HG03469 (cell line): ENCODE data around the gene RAVER1.
"Not testable (repeated sequence)": the region's sequence is repeated elsewhere in the genome, so short reads cannot be mapped to it uniquely, and the experiment has no call there.

ENCODE experiments used
- ATAC-seq: cut with Tn5 transposase; IDR thresholded peaks from one replicate; pipeline ENCODE4 v1.9.1; 2021; ENCODE audit warnings: mild to moderate bottlenecking, moderate library complexity, moderate number of reproducible peaks; ENCODE audit not compliant: unreplicated experiment

RAVER1 gene

GRCh38 chr19:10291554-10292205 is 41.6 kb downstream of the RAVER1 start:
- ATAC-seq, result no peak

DNA sequence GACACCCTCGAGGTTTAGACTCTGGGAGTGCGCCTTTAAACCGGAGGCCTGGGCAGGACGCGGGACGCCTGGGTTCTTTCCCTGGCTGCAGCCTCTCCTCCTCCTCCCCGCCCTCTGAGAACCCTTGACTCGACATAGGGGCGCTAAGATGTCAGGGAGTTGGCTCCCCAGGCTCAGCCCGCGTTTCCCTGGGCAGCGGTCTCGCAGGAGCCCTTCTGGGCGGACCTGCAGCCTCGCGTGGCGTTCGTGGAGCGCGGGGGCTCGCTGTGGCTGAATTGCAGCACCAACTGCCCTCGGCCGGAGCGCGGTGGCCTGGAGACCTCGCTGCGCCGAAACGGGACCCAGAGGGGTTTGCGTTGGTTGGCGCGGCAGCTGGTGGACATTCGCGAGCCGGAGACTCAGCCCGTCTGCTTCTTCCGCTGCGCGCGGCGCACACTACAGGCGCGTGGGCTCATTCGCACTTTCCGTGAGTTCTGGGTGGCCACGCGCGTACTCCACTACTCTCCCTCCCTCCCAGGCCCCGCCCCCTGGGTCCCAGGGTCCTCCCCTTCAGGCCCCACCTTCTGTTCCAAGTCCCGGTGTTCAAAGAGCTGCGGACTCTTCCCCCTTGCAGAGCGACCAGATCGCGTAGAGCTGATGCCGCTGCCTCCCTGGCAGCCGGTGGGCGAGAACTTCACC is 42.3 kb downstream of the RAVER1 start:
- ATAC-seq, result no peak

- ATAC-seq, result no peak
Measured at GRCh38 chr19:10290357-10290875, 42.9 kb downstream of the RAVER1 start.

GRCh38 chr19:10289836-10290356 is 43.4 kb downstream of the RAVER1 start, which contains the start of gene ICAM5:
ICAM5 (plus strand) TSS chr19:10289952; CDS start chr19:10290044, 92 bp downstream.
- no peak for ATAC-seq

DNA sequence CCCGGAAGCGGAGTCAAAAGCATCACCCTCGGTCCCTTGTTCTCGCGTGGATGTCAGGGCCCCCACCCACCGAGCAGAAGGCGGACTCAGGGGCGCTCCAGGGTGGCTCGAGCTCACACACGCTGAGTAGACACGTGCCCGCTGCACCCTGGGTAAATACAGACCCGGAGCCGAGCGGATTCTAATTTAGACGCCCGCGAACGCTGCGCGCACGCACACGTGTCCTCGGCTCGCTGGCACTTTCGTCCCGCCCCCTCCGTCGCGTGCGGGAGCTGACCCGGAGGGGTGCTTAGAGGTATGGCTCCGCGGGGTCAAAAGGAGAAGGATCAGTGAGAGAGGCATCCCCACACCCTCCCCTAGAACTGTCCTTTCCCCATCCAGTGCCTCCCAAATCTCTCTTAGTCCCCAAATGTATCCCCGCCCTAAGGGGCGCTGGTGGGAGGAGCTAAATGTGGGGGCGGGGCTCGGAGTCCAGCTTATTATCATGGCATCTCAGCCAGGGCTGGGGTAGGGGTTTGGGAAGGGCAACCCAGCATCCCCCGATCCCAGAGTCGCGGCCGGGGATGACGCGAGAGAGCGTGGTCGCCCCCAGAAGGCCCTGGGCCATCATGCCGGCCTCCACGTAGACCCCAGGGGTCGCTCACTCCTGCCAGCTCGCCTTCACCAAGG is 44.0 kb downstream of the RAVER1 start:
- no peak for ATAC-seq

DNA sequence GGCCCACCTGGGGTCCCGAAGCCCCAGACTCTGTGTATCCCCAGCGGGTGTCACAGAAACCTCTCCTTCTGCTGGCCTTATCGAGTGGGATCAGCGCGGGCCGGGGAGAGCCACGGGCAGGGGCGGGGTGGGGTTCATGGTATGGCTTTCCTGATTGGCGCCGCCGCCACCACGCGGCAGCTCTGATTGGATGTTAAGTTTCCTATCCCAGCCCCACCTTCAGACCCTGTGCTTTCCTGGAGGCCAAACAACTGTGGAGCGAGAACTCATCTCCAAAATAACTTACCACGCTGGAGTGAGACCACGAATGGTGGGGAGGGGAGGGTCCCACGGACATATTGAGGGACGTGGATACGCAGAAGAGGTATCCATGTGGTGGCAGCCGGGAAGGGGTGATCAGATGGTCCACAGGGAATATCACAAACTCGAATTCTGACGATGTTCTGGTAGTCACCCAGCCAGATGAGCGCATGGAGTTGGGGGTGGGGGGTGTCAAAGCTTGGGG is 44.6 kb downstream of the RAVER1 start:
- ATAC-seq, result no peak

DNA sequence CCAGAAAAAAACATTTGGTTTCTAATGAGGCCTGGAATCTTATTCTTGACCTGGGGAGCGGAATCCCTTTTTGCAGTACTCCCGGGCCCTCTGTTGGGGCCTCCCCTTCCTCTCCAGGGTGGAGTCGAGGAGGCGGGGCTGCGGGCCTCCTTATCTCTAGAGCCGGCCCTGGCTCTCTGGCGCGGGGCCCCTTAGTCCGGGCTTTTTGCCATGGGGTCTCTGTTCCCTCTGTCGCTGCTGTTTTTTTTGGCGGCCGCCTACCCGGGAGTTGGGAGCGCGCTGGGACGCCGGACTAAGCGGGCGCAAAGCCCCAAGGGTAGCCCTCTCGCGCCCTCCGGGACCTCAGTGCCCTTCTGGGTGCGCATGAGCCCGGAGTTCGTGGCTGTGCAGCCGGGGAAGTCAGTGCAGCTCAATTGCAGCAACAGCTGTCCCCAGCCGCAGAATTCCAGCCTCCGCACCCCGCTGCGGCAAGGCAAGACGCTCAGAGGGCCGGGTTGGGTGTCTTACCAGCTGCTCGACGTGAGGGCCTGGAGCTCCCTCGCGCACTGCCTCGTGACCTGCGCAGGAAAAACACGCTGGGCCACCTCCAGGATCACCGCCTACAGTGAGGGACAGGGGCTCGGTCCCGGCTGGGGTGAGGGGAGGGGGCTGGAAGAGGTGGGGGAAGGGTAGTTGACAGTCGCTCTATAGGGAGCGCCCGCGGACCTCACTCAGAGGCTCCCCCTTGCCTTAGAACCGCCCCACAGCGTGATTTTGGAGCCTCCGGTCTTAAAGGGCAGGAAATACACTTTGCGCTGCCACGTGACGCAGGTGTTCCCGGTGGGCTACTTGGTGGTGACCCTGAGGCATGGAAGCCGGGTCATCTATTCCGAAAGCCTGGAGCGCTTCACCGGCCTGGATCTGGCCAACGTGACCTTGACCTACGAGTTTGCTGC is 46.3 kb downstream of the RAVER1 start, which contains the start of gene ICAM4:
TSS of gene ICAM4 (plus strand) at position 153 of the 935 bp plus-strand sequence. CDS start at position 211, 58 bp downstream.
- ATAC-seq, result no peak

DNA sequence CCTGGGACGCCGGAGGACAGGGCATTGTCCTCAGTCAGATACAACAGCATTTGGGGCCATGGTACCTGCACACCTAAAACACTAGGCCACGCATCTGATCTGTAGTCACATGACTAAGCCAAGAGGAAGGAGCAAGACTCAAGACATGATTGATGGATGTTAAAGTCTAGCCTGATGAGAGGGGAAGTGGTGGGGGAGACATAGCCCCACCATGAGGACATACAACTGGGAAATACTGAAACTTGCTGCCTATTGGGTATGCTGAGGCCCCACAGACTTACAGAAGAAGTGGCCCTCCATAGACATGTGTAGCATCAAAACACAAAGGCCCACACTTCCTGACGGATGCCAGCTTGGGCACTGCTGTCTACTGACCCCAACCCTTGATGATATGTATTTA is 47.9 kb downstream of the RAVER1 start:
- ATAC-seq, result no peak

DNA sequence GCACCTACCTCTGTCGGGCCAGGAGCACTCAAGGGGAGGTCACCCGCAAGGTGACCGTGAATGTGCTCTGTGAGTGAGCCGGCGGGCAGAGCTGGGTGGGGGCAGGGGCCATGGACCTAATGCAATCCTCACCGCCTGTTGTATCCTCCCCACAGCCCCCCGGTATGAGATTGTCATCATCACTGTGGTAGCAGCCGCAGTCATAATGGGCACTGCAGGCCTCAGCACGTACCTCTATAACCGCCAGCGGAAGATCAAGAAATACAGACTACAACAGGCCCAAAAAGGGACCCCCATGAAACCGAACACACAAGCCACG is 48.4 kb downstream of the RAVER1 start:
- ATAC-seq, result no peak

- ATAC-seq, result no peak
Measured at GRCh38 chr19:10284065-10284959, 49.0 kb downstream of the RAVER1 start.

- ATAC-seq, result no peak
Measured at GRCh38 chr19:10283301-10284064, 49.8 kb downstream of the RAVER1 start.

GRCh38 chr19:10282043-10282442 is 51.3 kb downstream of the RAVER1 start:
- ATAC-seq, result not testable (repeated sequence)

DNA sequence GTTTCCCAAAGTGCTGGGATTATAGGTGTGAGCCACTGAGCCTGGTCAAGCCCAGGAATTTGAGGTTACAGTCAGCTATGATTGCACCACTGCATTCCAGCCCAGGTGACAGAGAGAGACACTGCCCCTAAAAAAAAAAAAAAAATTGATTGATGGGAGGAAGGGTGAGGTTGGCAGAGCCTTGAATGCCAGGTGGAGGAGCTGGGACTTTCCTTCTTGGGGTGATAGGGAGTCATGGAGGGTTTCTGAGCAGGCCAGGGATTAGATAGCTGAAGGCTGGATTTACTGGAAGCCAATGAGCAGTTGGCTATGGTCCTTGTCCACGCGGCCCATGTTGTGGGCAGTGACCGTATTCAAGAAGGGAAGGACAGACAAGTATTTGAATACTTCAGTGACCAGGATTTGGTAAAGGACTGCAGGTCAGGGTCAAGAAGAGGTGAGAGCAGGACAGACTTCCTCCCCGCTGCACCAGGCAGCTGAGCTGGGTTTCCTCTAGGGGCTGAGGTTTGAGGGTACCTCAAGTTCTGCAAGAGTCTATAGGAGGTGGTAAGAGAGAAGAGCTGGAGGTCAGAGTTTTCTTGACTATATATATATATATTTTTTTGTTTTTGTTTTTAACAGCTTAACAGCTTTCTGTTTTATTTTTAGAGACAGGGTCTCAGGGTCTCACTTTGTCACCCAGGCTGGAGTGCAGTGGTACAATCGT is 53.4 kb downstream of the RAVER1 start:
- no peak for ATAC-seq

DNA sequence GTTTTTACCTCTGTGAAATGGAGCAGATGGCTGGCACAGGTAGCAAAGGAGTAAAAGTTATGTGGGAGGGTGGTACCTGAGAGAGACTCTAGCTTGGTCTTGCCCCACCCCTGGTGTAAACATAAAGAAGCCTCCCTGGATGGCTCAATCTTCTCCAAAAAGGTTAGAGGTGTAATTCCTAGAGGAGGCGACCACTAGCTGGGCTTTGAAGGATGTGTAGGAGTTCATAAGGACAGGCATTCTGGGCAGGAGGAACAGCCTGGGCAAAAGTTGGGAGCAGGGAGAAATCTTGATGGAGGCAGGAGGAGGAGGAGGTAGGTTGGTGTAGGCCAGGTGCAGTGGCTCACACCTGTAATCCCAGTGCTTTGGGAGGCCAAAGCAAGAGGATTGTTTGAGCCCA is 54.4 kb downstream of the RAVER1 start:
- ATAC-seq, result no peak

DNA sequence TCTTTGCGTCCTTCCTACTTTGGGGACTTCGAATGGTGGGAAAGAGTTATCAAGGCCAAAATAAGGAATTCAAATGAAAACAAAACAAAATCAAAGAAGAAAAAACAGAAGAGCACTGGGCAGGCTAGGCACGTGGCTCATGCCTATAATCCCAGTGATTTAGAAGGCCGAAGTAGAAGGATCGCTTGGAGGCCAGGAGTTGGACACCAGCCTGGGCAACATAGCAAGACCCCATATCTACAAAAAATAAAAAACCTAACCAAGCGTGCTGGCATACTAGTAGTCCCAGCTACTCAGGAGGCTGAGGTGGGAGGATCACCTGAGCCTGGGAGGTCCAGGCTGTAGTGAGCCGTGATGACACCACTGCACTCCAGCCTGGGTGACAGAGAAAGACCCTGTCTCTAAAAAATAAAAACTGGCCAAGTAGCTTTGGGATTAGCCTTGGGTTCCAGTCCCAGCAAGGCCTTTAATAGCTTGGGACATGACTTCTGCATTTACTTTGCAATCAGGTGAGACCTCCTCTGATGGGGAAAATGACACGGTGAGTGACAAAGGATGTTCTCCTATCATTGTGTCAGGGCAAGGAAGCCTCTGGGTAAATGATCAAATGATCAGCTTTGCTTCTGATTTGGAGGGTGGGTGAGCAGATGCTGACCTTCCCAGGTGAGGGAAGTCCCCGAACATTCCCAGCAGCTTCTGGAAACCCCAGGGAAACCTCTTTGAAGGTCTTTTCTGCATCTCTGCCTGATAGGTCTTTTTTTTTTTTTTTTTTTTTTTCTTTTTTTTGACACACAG is 55.3 kb downstream of the RAVER1 start:
- no peak for ATAC-seq

DNA sequence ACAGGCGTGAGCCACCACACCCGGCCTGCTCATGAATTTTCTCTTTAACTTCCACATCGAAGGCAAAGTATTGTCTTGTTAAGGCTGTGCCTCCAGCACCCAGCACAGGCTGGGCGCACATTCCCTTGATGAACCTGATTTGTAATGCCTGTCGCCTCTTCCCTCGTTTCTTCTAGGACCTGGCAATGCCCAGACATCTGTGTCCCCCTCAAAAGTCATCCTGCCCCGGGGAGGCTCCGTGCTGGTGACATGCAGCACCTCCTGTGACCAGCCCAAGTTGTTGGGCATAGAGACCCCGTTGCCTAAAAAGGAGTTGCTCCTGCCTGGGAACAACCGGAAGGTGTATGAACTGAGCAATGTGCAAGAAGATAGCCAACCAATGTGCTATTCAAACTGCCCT is 58.7 kb downstream of the RAVER1 start:
- ATAC-seq, result no peak

DNA sequence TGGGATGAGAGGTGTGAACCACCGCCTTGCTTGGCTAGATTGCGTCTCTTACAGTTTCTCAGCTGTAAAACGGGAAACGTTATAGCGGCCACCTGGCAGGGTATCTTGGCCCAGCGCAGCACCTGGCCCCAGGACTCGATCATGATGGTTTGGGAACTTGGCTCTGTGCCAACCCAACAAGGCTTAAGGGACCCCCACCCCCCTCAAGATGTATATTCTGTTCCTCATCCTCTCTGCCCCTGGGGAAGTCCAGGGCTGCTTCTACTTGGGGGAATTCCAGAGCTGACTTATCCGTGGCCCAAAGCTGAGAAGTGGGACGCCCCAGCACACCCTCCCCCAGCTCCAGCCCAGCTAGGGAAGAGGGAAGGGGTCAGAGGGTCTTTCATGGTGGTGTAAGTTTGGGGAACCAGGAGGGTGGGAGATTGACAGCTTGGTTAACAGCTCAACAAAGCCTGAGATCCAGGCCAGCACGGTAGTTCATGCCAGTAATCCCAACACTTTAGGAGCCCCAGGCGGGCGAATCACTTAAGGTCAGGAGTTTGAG is 61.7 kb downstream of the RAVER1 start:
- no peak for ATAC-seq
